K562 (cell line): Measurements from ENCODE around the gene C13orf46. TPM values are rescaled to one million over a fixed set of nuclear protein-coding genes. Genes with fewer than 3 reads are reported as not detected.

Experiments used
- ATAC-seq: fragments of 200-7000 bp; cut with Tn5 transposase; 3 replicates; pipeline ENCODE4 v1.9.1; 2020; ENCODE audit warnings: moderate library complexity
- BruUV-seq: library from RNA; stranded (reverse); fragments of 400-500 nt; replicated peaks from 2 replicates; lab custom pipeline; 2021; lab: Mats Ljungman, UMichigan
- CTCF ChIA-PET: fragments of 300-600 bp; formaldehyde crosslinking; extraction: SDS; loops from one replicate; lab custom pipeline; 2021; ENCODE audit warnings: low intra/inter-chr PET ratio; lab: Yijun Ruan, JAX
- POLR2A ChIA-PET: fragments of 300-600, 350-650 bp; sonication (Branson Sonifier 250); formaldehyde crosslinking; extraction: SDS; loops from one replicate; lab custom pipeline; 2021; ENCODE audit warnings: antibody characterized with exemption, inconsistent platforms; lab: Yijun Ruan, JAX
- DNase-seq, 4 experiments: peaks; one replicate each; pipeline versions ENCODE4 v3.0.0 to v3.0.0-alpha.2; 2011 to 2018; ENCODE audit warnings: low spot score in 3 of 4, mixed read lengths in 3 of 4; ENCODE audit errors: extremely low read depth in 1 of 4
- FAIRE-seq: peaks from 2 replicates; lab custom pipeline; 2011; peaks lifted over from hg19 to GRCh38; lab: Jason Lieb, UNC
- H2AFZ ChIP-seq: 2 replicates; pipeline ENCODE4 v1.6.0; 2011; ENCODE audit warnings: low read depth, low read length, control low read depth, inconsistent platforms
- H3K27ac ChIP-seq: fragments of 200-600 bp; 3 replicates; pipeline ENCODE4 v1.8.0; 2011; ENCODE audit warnings: low read depth, mild to moderate bottlenecking, control low read depth, inconsistent platforms, low read length, moderate library complexity, mixed read lengths; ENCODE audit errors: extremely low read depth
- H3K27me3 ChIP-seq, 2 experiments: fragments of 300-600 bp in 1 of 2; 2 replicates in 1 of 2; 3 replicates in 1 of 2; pipeline versions ENCODE4 v1.6.0 to v1.8.0; 2011; ENCODE audit warnings: inconsistent platforms in 2 of 2, low read length in 2 of 2, mild to moderate bottlenecking in 1 of 2, mixed read lengths in 1 of 2, moderate library complexity in 1 of 2; ENCODE audit not compliant: control insufficient read depth in 2 of 2, insufficient read depth in 2 of 2
- H3K36me3 ChIP-seq: fragments of 300-600 bp; 3 replicates; pipeline ENCODE4 v1.8.0; 2011; ENCODE audit warnings: mild to moderate bottlenecking, low read length, inconsistent platforms; ENCODE audit not compliant: control insufficient read depth, insufficient read depth
- H3K4me1 ChIP-seq, 2 experiments: fragments of 200-600 bp in 1 of 2; replicated peaks in 1 of 2; 2 replicates in 1 of 2; 3 replicates in 1 of 2; pipeline versions ENCODE4 v1.5.1 to v1.8.0; 2011; ENCODE audit warnings: inconsistent platforms in 2 of 2, low read length in 2 of 2, mild to moderate bottlenecking in 1 of 2, mixed read lengths in 1 of 2, moderate library complexity in 1 of 2; ENCODE audit not compliant: control insufficient read depth in 2 of 2, insufficient read depth in 2 of 2
- H3K4me2 ChIP-seq: 2 replicates; pipeline ENCODE4 v1.6.1; 2011; ENCODE audit warnings: low read length, control low read depth, inconsistent platforms, mixed read lengths; ENCODE audit not compliant: insufficient read depth
- H3K4me3 ChIP-seq: fragments of 200-600 bp; sonication (generic), shearing (Covaris generic); 2 replicates; pipeline ENCODE4 v1.5.1; 2016; ENCODE audit warnings: control low read depth, inconsistent platforms
- H3K79me2 ChIP-seq: fragments of 200-600 bp; 3 replicates; pipeline ENCODE4 v1.8.0; 2011; ENCODE audit warnings: low read length, inconsistent platforms; ENCODE audit not compliant: control insufficient read depth, insufficient read depth
- H3K9ac ChIP-seq, 2 experiments: 2 replicates each; pipeline versions ENCODE4 v1.6.0 to v1.6.1; 2011; ENCODE audit warnings: low read depth in 2 of 2, low read length in 2 of 2, control low read depth in 1 of 2, inconsistent platforms in 1 of 2, mild to moderate bottlenecking in 1 of 2, mixed read lengths in 1 of 2; ENCODE audit not compliant: insufficient read depth in 1 of 2
- H3K9me1 ChIP-seq: one replicate; pipeline ENCODE4 v1.6.0; 2011; ENCODE audit warnings: inconsistent platforms, mild to moderate bottlenecking, low read length, moderate library complexity; ENCODE audit not compliant: control insufficient read depth, insufficient read depth
- H3K9me3 ChIP-seq: replicated peaks from 2 replicates; pipeline ENCODE4 v1.5.1; 2011; ENCODE audit warnings: low read depth, low read length, inconsistent platforms; ENCODE audit not compliant: control insufficient read depth, insufficient read depth
- H4K20me1 ChIP-seq: replicated peaks from 2 replicates; pipeline ENCODE4 v1.6.1; 2011; ENCODE audit warnings: low read length, inconsistent platforms, mixed read lengths; ENCODE audit not compliant: control insufficient read depth, insufficient read depth
- LCOR ChIP-seq: sonication (generic); formaldehyde crosslinking; IDR thresholded peaks from 2 replicates; pipeline ENCODE4 v1.8.0; 2022; ENCODE audit warnings: mild to moderate bottlenecking, missing genetic modification reagents
- NONO ChIP-seq, 2 experiments: fragments of 200-400 bp in 1 of 2; fragments of 450-650 bp in 1 of 2; formaldehyde crosslinking in 1 of 2; IDR thresholded peaks; 2 replicates each; pipeline ENCODE4 v1.6.1; 2017; ENCODE audit warnings: low read depth in 2 of 2, mild to moderate bottlenecking in 2 of 2, moderate library complexity in 2 of 2, low read length in 1 of 2
- PHB ChIP-seq: fragments of 250-450 bp; sonication (Bioruptor Pico); IDR thresholded peaks from 2 replicates; pipeline ENCODE4 v1.5.0; 2021
- RUNX1 ChIP-seq: sonication (generic); IDR thresholded peaks from 2 replicates; pipeline ENCODE4 v1.6.1; 2016; ENCODE audit warnings: antibody characterized with exemption, low read depth
- TEAD4 ChIP-seq, 2 experiments: sonication (generic) in 1 of 2; formaldehyde crosslinking in 1 of 2; IDR thresholded peaks; 2 replicates each; pipeline versions ENCODE4 v1.6.1 to v1.8.0; 2012 to 2022; ENCODE audit warnings: borderline replicate concordance in 1 of 2, inconsistent platforms in 1 of 2, low read length in 1 of 2, mild to moderate bottlenecking in 1 of 2, missing genetic modification reagents in 1 of 2
- ZNF830 ChIP-seq: fragments of 250-450 bp; sonication (Bioruptor Pico); IDR thresholded peaks from 2 replicates; pipeline ENCODE4 v1.5.0; 2021; ENCODE audit warnings: mild to moderate bottlenecking
- WGBS: fragments of 100-300 bp; shearing (Covaris generic); methylation state at CpG from one replicate; pipeline ENCODE4 v1.1.6; 2016; ENCODE audit warnings: low coverage, mixed read lengths; ENCODE audit not compliant: insufficient coverage; ENCODE audit errors: missing lambda C conversion rate; 5-methylcytosine and 5-hydroxymethylcytosine counted together
- in situ Hi-C: fragments of 300-500 bp; cut with MboI; formaldehyde crosslinking; loops from 4 replicates; pipeline ENCODE4 v1.15.0; 2018; ENCODE audit warnings: inconsistent platforms, mixed read lengths
- intact Hi-C: fragments of 100-400 bp; cut with micrococcal nuclease; formaldehyde crosslinking; loops from 2 replicates; pipeline ENCODE4 v1.14.2; 2022
- polyA plus RNA-seq, 8 experiments: library from polyadenylated mRNA; depleted of rRNA in 4 of 8; stranded (reverse) in 5 of 8; unstranded in 3 of 8; fragments of >200 nt; fragmentation: Nextera tagmentation in 2 of 8; fragmentation: Illumina TruSeq in 1 of 8; extraction: Ambion mirVana in 2 of 8; extraction: Trizol in 1 of 8; gene quantifications; 2 replicates each; pipeline versions ENCODE4 v1.2.1 to v1.2.3, GENCODE V29; 2011 to 2014; ENCODE audit warnings: inconsistent platforms in 1 of 8, missing spikeins in 1 of 8
- total RNA-seq, 7 experiments: library from RNA; depleted of rRNA in 6 of 7; stranded (reverse); fragments of >200 nt in 6 of 7; fragmentation: Illumina TruSeq in 2 of 7; extraction: Trizol in 2 of 7; gene quantifications; 2 replicates each; pipeline versions ENCODE4 v1.2.1 to v1.2.3, GENCODE V29; 2011 to 2021; ENCODE audit warnings: low replicate concordance in 1 of 7
- TF ChIP-seq, protein P1 (sequence below), 2 experiments: fragments of 450-650 bp in 1 of 2; sonication (generic) in 1 of 2; formaldehyde crosslinking in 1 of 2; IDR thresholded peaks in 1 of 2; conservative IDR thresholded peaks in 1 of 2; 2 replicates each; pipeline versions ENCODE4 v1.6.1 to v1.8.1; 2016 to 2023; ENCODE audit warnings: mild to moderate bottlenecking in 2 of 2, moderate library complexity in 2 of 2, inconsistent platforms in 1 of 2, missing genetic modification reagents in 1 of 2
- TF ChIP-seq, protein P2 (sequence below), 2 experiments: fragments of 450-650 bp; IDR thresholded peaks; 2 replicates each; pipeline ENCODE4 v1.6.1; 2018; ENCODE audit warnings: mild to moderate bottlenecking in 2 of 2, low read depth in 1 of 2; ENCODE audit not compliant: partially characterized antibody in 2 of 2
- TF ChIP-seq, protein P3 (sequence below): fragments of 250-450 bp; sonication (Bioruptor Pico); IDR thresholded peaks from 2 replicates; pipeline ENCODE4 v1.8.0; 2022; ENCODE audit warnings: inconsistent platforms

Gene C13orf46
- total and polyA plus RNA-seq, 9 of the 15 experiments (the other 6 are each of a cell fraction or from before 2014, with no cell fraction given) = 0.04 to 0.24 (median 0.05) TPM; not detected in 4

GRCh38 chr13:113926951-113927660 is 46.8 kb downstream of the C13orf46 start:
- POLR2A ChIA-PET = interaction anchor here (0.6 to 0.7 kb wide), 2 partner anchors 11 to 37 kb away, joined by 3 read pairs; no protein-coding TSS in a partner anchor
- in situ Hi-C loops = loop anchor here (10.0 kb wide), 1 partner anchor 192 kb away; no protein-coding TSS in a partner anchor
- Histone ChIP-seq H3K9me3 (no peaks in the 10 kb centered on the region), H3K4me2 (no peak overlapping the region), H2AFZ (no peak overlapping the region), H4K20me1 (no peaks in the 10 kb centered on the region), H3K27me3 (peaks cover 21 to 78% of the 10 kb centered on the region in 2 experiments; a peak in 4 of 5 replicates), H3K27ac (no peak overlapping the region), H3K4me1 (peaks cover 0 to 3% of the 10 kb centered on the region in 2 experiments; a peak in 1 of 5 replicates), H3K4me3 (no peak overlapping the region), H3K9ac (no peak overlapping the region), H3K36me3 (no peaks in the 10 kb centered on the region), H3K79me2 (no peaks in the 10 kb centered on the region), H3K9me1 (no peaks in the 10 kb centered on the region)
- no peak for ATAC-seq
- CTCF ChIA-PET = no interaction called here
- TF ChIP-seq NONO (IDR thresholded peaks at IDR 0.05; ENCODE audit: low read depth in 2 of 2, low read length in 1 of 2) = no peak
- no peak for TF ChIP-seq TEAD4 (IDR thresholded peaks at IDR 0.05; ENCODE audit: low read length)
- no peak for TF ChIP-seq TEAD4 (CRISPR knock-in tag; IDR thresholded peaks at IDR 0.05; ENCODE audit: borderline replicate concordance)
- TF ChIP-seq ZNF830 (CRISPR knock-in tag) = no peak
- TF ChIP-seq RUNX1 = no peak
- TF ChIP-seq, protein P1, sequence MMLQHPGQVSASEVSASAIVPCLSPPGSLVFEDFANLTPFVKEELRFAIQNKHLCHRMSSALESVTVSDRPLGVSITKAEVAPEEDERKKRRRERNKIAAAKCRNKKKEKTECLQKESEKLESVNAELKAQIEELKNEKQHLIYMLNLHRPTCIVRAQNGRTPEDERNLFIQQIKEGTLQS (IDR thresholded peaks at IDR 0.05) = no peak
- TF ChIP-seq, protein P1 (CRISPR knock-in tag; conservative IDR thresholded peaks at IDR 0.05) = no peak
- TF ChIP-seq, protein P2, sequence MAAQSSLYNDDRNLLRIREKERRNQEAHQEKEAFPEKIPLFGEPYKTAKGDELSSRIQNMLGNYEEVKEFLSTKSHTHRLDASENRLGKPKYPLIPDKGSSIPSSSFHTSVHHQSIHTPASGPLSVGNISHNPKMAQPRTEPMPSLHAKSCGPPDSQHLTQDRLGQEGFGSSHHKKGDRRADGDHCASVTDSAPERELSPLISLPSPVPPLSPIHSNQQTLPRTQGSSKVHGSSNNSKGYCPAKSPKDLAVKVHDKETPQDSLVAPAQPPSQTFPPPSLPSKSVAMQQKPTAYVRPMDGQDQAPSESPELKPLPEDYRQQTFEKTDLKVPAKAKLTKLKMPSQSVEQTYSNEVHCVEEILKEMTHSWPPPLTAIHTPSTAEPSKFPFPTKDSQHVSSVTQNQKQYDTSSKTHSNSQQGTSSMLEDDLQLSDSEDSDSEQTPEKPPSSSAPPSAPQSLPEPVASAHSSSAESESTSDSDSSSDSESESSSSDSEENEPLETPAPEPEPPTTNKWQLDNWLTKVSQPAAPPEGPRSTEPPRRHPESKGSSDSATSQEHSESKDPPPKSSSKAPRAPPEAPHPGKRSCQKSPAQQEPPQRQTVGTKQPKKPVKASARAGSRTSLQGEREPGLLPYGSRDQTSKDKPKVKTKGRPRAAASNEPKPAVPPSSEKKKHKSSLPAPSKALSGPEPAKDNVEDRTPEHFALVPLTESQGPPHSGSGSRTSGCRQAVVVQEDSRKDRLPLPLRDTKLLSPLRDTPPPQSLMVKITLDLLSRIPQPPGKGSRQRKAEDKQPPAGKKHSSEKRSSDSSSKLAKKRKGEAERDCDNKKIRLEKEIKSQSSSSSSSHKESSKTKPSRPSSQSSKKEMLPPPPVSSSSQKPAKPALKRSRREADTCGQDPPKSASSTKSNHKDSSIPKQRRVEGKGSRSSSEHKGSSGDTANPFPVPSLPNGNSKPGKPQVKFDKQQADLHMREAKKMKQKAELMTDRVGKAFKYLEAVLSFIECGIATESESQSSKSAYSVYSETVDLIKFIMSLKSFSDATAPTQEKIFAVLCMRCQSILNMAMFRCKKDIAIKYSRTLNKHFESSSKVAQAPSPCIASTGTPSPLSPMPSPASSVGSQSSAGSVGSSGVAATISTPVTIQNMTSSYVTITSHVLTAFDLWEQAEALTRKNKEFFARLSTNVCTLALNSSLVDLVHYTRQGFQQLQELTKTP (IDR thresholded peaks at IDR 0.05; ENCODE audit: low read depth in 1 of 2, partially characterized antibody in 2 of 2) = no peak
- TF ChIP-seq, protein P3, sequence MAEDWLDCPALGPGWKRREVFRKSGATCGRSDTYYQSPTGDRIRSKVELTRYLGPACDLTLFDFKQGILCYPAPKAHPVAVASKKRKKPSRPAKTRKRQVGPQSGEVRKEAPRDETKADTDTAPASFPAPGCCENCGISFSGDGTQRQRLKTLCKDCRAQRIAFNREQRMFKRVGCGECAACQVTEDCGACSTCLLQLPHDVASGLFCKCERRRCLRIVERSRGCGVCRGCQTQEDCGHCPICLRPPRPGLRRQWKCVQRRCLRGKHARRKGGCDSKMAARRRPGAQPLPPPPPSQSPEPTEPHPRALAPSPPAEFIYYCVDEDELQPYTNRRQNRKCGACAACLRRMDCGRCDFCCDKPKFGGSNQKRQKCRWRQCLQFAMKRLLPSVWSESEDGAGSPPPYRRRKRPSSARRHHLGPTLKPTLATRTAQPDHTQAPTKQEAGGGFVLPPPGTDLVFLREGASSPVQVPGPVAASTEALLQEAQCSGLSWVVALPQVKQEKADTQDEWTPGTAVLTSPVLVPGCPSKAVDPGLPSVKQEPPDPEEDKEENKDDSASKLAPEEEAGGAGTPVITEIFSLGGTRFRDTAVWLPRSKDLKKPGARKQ (CRISPR knock-in tag) = no peak
- no peak for TF ChIP-seq PHB
- TF ChIP-seq LCOR = no peak
- WGBS = 4% methylated on average over 11 of the region's 12 CpGs
- intact Hi-C loops = no loop called here
- FAIRE-seq = no peak
- no peak for DNase-seq
- BruUV-seq = no TSS peak
